HG03565 (cell line): ENCODE data around the gene R3HDM2.

Experiments
- ATAC-seq: cut with Tn5 transposase; IDR thresholded peaks from one replicate; pipeline ENCODE4 v1.9.1; 2021; ENCODE audit warnings: mild to moderate bottlenecking, moderate library complexity; ENCODE audit not compliant: unreplicated experiment

Gene R3HDM2

GRCh38 chr12:57467212-57467874 is 36.5 kb upstream of the R3HDM2 start:
- no peak for ATAC-seq

- ATAC-seq = no peak
Measured at GRCh38 chr12:57465747-57466505, 35.1 kb upstream of the R3HDM2 start.

- ATAC-seq = no peak
Measured at GRCh38 chr12:57465030-57465746, 34.3 kb upstream of the R3HDM2 start.

- ATAC-seq = no peak
Measured at GRCh38 chr12:57464569-57464968, 33.7 kb upstream of the R3HDM2 start.

- ATAC-seq = no peak
Measured at GRCh38 chr12:57462912-57463253, 32.0 kb upstream of the R3HDM2 start.

- ATAC-seq = peak; percentile 55
Measured at GRCh38 chr12:57462251-57462911, 31.5 kb upstream of the R3HDM2 start.

GRCh38 chr12:57461917-57462250 is 31.0 kb upstream of the R3HDM2 start:
- ATAC-seq = no peak

- no peak for ATAC-seq
Measured at GRCh38 chr12:57461276-57461916, 30.6 kb upstream of the R3HDM2 start.

- no peak for ATAC-seq
Measured at GRCh38 chr12:57460841-57461275, 30.0 kb upstream of the R3HDM2 start.

GRCh38 chr12:57460468-57460784 is 29.6 kb upstream of the R3HDM2 start:
- ATAC-seq = no peak

- ATAC-seq = no peak
Measured at GRCh38 chr12:57459750-57460467, 29.1 kb upstream of the R3HDM2 start, which contains the start of gene GLI1. Gene GLI1, plus strand, starts transcription at chr12:57459785. Its CDS starts 3,907 bp downstream, at chr12:57463692.

GRCh38 chr12:57459055-57459749 is 28.4 kb upstream of the R3HDM2 start:
- ATAC-seq = peak; percentile 50

- no peak for ATAC-seq
Measured at GRCh38 chr12:57458665-57459054, 27.8 kb upstream of the R3HDM2 start.

- ATAC-seq = no peak
Measured at GRCh38 chr12:57456737-57457490, 26.1 kb upstream of the R3HDM2 start.

- no peak for ATAC-seq
Measured at GRCh38 chr12:57456145-57456700, 25.4 kb upstream of the R3HDM2 start.

- ATAC-seq = no peak
Measured at GRCh38 chr12:57455374-57456144, 24.7 kb upstream of the R3HDM2 start.

GRCh38 chr12:57454566-57455373 is 23.9 kb upstream of the R3HDM2 start, which contains the start of gene INHBE:
Gene INHBE, plus strand, starts transcription at chr12:57455307. Its CDS starts 230 bp downstream, at chr12:57455537.
- ATAC-seq = no peak
